GM23248 (cell line): ENCODE results near the gene TMEM17. TPM values are rescaled to one million over a fixed set of nuclear protein-coding genes. Genes with fewer than 3 reads are reported as not detected.

Experiments
- DNase-seq: peaks from one replicate; pipeline ENCODE4 v3.0.0-alpha.2; 2015
- H2AFZ ChIP-seq: fragments of 200-600 bp; sonication (generic); 2 replicates; pipeline ENCODE4 v1.6.1; 2016; ENCODE audit warnings: antibody characterized with exemption
- H3F3A ChIP-seq: fragments of 200-600 bp; sonication (generic); 2 replicates; pipeline ENCODE4 v1.6.1; 2016; ENCODE audit warnings: mild to moderate bottlenecking, antibody characterized with exemption, mixed run types; ENCODE audit not compliant: insufficient read depth
- H3K27ac ChIP-seq: fragments of 200-600 bp; sonication (generic); 2 replicates; pipeline ENCODE4 v1.5.1; 2016; ENCODE audit warnings: mild to moderate bottlenecking
- H3K27me3 ChIP-seq: fragments of 200-600 bp; sonication (generic); replicated peaks from 2 replicates; pipeline ENCODE4 v1.6.1; 2016; ENCODE audit warnings: mild to moderate bottlenecking; ENCODE audit not compliant: insufficient read depth
- H3K36me3 ChIP-seq: fragments of 200-600 bp; sonication (generic); 2 replicates; pipeline ENCODE4 v1.6.1; 2016; ENCODE audit warnings: low read depth, mild to moderate bottlenecking
- H3K4me1 ChIP-seq: fragments of 200-600 bp; sonication (generic); 2 replicates; pipeline ENCODE4 v1.6.1; 2016; ENCODE audit warnings: mild to moderate bottlenecking; ENCODE audit not compliant: insufficient read depth
- H3K4me2 ChIP-seq: fragments of 200-600 bp; sonication (generic); one replicate; pipeline ENCODE4 v1.6.1; 2016; ENCODE audit warnings: mild to moderate bottlenecking; ENCODE audit not compliant: unreplicated experiment
- H3K4me3 ChIP-seq: fragments of 200-600 bp; sonication (generic); 2 replicates; pipeline ENCODE4 v1.5.1; 2016; ENCODE audit warnings: mild to moderate bottlenecking
- H3K79me2 ChIP-seq: fragments of 200-600 bp; sonication (generic); 2 replicates; pipeline ENCODE4 v1.6.1; 2016; ENCODE audit warnings: mild to moderate bottlenecking; ENCODE audit not compliant: insufficient read depth
- H3K9ac ChIP-seq: fragments of 200-600 bp; sonication (generic); 2 replicates; pipeline ENCODE4 v1.6.1; 2016; ENCODE audit warnings: mild to moderate bottlenecking
- H3K9me2 ChIP-seq: fragments of 200-600 bp; sonication (generic); 2 replicates; pipeline ENCODE4 v1.6.1; 2016; ENCODE audit warnings: mixed run types, mild to moderate bottlenecking, moderate library complexity; ENCODE audit not compliant: insufficient read depth
- H3K9me3 ChIP-seq: fragments of 200-600 bp; sonication (generic); one replicate; pipeline ENCODE4 v1.6.1; 2017; ENCODE audit warnings: low read depth
- H4K20me1 ChIP-seq: fragments of 200-600 bp; sonication (generic); 2 replicates; pipeline ENCODE4 v1.6.0; 2016; ENCODE audit not compliant: insufficient read depth
- EZH2 ChIP-seq: fragments of 200-600 bp; sonication (generic); IDR thresholded peaks from 2 replicates; pipeline ENCODE4 v1.6.1; 2018; ENCODE audit warnings: antibody characterized with exemption, mild to moderate bottlenecking; ENCODE audit not compliant: insufficient read depth, poor library complexity, severe bottlenecking
- EZH2phosphoT487 ChIP-seq: fragments of 200-600 bp; sonication (generic); IDR thresholded peaks from 2 replicates; pipeline ENCODE4 v1.6.1; 2018; ENCODE audit warnings: antibody characterized with exemption, moderate library complexity, mild to moderate bottlenecking, low read depth; ENCODE audit not compliant: insufficient read depth
- WGBS, 2 experiments: methylation state at CpG; one replicate each; pipeline ENCODE4 v1.1.6; 2015 to 2017; ENCODE audit warnings: low lambda C conversion rate in 2 of 2, low coverage in 1 of 2; ENCODE audit errors: missing lambda C conversion rate in 2 of 2; 5-methylcytosine and 5-hydroxymethylcytosine counted together
- in situ Hi-C: fragments of 300-500 bp; cut with MboI; formaldehyde crosslinking; loops from 2 replicates; pipeline ENCODE4 v1.15.0; 2020
- polyA plus RNA-seq: library from polyadenylated mRNA; unstranded; fragments of >200 nt; fragmentation: Nextera tagmentation; extraction: Ambion mirVana; gene quantifications from 2 replicates; pipeline ENCODE4 v1.2.1, GENCODE V29; 2016
- total RNA-seq: library from RNA; depleted of rRNA; stranded (reverse); fragments of >200 nt; shearing (Covaris generic); gene quantifications from 2 replicates; pipeline ENCODE4 v1.2.3, GENCODE V29; 2014

The TMEM17 gene
- total and polyA plus RNA-seq, 2 experiments from 2014 or later = 3.7 to 5.7 TPM

- in situ Hi-C loops = no loop called here
- H3K4me3 ChIP-seq = no peak overlapping the region
- 0 out of 2 replicates have a peak, but pooled peaks cover 5% of the 10 kb centered on the region for H3F3A ChIP-seq
- H3K9me3 ChIP-seq = no peaks in the 10 kb centered on the region
- no peaks in the 10 kb centered on the region for H3K9me2 ChIP-seq
- H3K9ac ChIP-seq = no peak overlapping the region
- H3K27me3 ChIP-seq = no peaks in the 10 kb centered on the region
- H3K79me2 ChIP-seq = no peaks in the 10 kb centered on the region
- H2AFZ ChIP-seq = no peak overlapping the region
- no peak overlapping the region for H3K4me2 ChIP-seq
- WGBS, 2 experiments = 95 to 97% methylated on average over 4 of the region's 4 CpGs
- H3K4me1 ChIP-seq = peaks cover 17% of the 10 kb centered on the region
- no peaks in the 10 kb centered on the region for H4K20me1 ChIP-seq
- H3K36me3 ChIP-seq = no peaks in the 10 kb centered on the region
- no peak for DNase-seq
- H3K27ac ChIP-seq = no peak overlapping the region
- no peak for TF ChIP-seq EZH2phosphoT487
- TF ChIP-seq EZH2 = no peak
These were observed 44.9 kb downstream of the TMEM17 start for GRCh38 chr2:62461017-62461553.

GRCh38 chr2:62460175-62460574 is 45.8 kb downstream of the TMEM17 start:
- Histone ChIP-seq H3K79me2 (no peaks in the 10 kb centered on the region), H4K20me1 (no peaks in the 10 kb centered on the region), H3K27me3 (no peaks in the 10 kb centered on the region), H2AFZ (no peak overlapping the region), H3K4me1 (peaks cover 19% of the 10 kb centered on the region), H3K4me2 (no peak overlapping the region), H3K9me2 (no peaks in the 10 kb centered on the region), H3F3A (0 out of 2 replicates have a peak, but pooled peaks cover 5% of the 10 kb centered on the region), H3K4me3 (no peak overlapping the region), H3K9me3 (no peaks in the 10 kb centered on the region), H3K36me3 (no peaks in the 10 kb centered on the region), H3K27ac (no peak overlapping the region), H3K9ac (no peak overlapping the region)
- TF ChIP-seq EZH2phosphoT487 = no peak
- TF ChIP-seq EZH2 = no peak
- DNase-seq = no peak
- WGBS, 2 experiments = 83 to 89% methylated on average over 5 of the region's 5 CpGs
- in situ Hi-C loops = no loop called here

DNA sequence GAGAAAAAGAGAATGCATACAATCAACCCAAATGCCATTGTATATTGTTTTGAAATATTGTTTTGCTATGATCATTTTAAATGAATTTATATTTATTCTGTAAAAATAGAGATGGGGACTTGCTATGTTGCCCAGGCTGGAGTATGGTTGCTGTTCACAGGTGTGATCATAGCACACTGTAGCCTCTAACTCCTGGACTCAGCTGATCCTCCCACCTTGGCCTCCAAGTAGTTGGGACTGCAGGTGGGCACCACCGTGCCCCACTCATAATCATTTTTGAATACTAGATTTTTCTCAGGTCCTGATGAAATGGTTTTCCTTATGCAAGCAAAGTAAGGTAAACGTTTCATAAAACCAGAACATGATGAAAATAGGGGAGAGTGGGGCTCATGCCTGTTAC is 46.3 kb downstream of the TMEM17 start:
- no peaks in the 10 kb centered on the region for H4K20me1 ChIP-seq
- peaks cover 19% of the 10 kb centered on the region for H3K4me1 ChIP-seq

GRCh38 chr2:62459106-62459505 is 46.9 kb downstream of the TMEM17 start:
- H3K9ac ChIP-seq = no peak overlapping the region
- no peaks in the 10 kb centered on the region for H3K36me3 ChIP-seq
- in situ Hi-C loops = loop anchor here (10.0 kb wide), 1 partner anchor 316 kb away; no protein-coding TSS in a partner anchor
- no peaks in the 10 kb centered on the region for H3K9me3 ChIP-seq
- H3K4me1 ChIP-seq = peaks cover 19% of the 10 kb centered on the region
- H3K4me2 ChIP-seq = no peak overlapping the region
- 0 out of 2 replicates have a peak, but pooled peaks cover 5% of the 10 kb centered on the region for H3F3A ChIP-seq
- no peaks in the 10 kb centered on the region for H3K9me2 ChIP-seq
- no peak overlapping the region for H3K27ac ChIP-seq
- DNase-seq = no peak
- no peaks in the 10 kb centered on the region for H3K27me3 ChIP-seq
- H3K4me3 ChIP-seq = no peak overlapping the region
- no peaks in the 10 kb centered on the region for H3K79me2 ChIP-seq
- H2AFZ ChIP-seq = no peak overlapping the region
- 71 to 74% methylated on average over 3 of the region's 3 CpGs for WGBS, 2 experiments
- TF ChIP-seq EZH2 = no peak
- TF ChIP-seq EZH2phosphoT487 = no peak
- no peaks in the 10 kb centered on the region for H4K20me1 ChIP-seq

More for the DNA sequence above, 46.3 kb downstream of the TMEM17 start:
- no peak for DNase-seq
- Histone ChIP-seq H3K4me2 (no peak overlapping the region), H3K27me3 (no peaks in the 10 kb centered on the region), H3K36me3 (no peaks in the 10 kb centered on the region), H3K9me3 (no peaks in the 10 kb centered on the region), H3K9ac (no peak overlapping the region), H3K9me2 (no peaks in the 10 kb centered on the region), H3F3A (0 out of 2 replicates have a peak, but pooled peaks cover 5% of the 10 kb centered on the region), H3K4me3 (no peak overlapping the region), H3K27ac (no peak overlapping the region), H3K79me2 (no peaks in the 10 kb centered on the region), H2AFZ (no peak overlapping the region)
- TF ChIP-seq EZH2phosphoT487 = no peak
- TF ChIP-seq EZH2 = no peak
- 79 to 84% methylated on average over 2 of the region's 2 CpGs for WGBS, 2 experiments
- in situ Hi-C loops = loop anchor here (10.0 kb wide), 1 partner anchor 315 kb away; no protein-coding TSS in a partner anchor

GRCh38 chr2:62458671-62459081 is 47.3 kb downstream of the TMEM17 start:
- no peak for TF ChIP-seq EZH2phosphoT487
- no peak for TF ChIP-seq EZH2
- DNase-seq = no peak
- Histone ChIP-seq H4K20me1 (no peaks in the 10 kb centered on the region), H3K36me3 (no peaks in the 10 kb centered on the region), H3K9me2 (no peaks in the 10 kb centered on the region), H2AFZ (no peak overlapping the region), H3K79me2 (no peaks in the 10 kb centered on the region), H3K9ac (no peak overlapping the region), H3F3A (0 out of 2 replicates have a peak, but pooled peaks cover 5% of the 10 kb centered on the region), H3K27me3 (no peaks in the 10 kb centered on the region), H3K9me3 (no peaks in the 10 kb centered on the region), H3K4me3 (no peak overlapping the region), H3K4me1 (peaks cover 19% of the 10 kb centered on the region), H3K27ac (no peak overlapping the region), H3K4me2 (no peak overlapping the region)
- in situ Hi-C loops = loop anchor here (10.0 kb wide), 1 partner anchor 316 kb away; no protein-coding TSS in a partner anchor
- WGBS, 2 experiments = 73 to 77% methylated on average over 6 of the region's 6 CpGs
